Eye (tissue), 1 donor: ENCODE data around the gene PLK1.

Experiments used
- DNase-seq: peaks from one replicate; pipeline ENCODE4 v3.0.0-alpha.2; 2015

PLK1 gene

DNA sequence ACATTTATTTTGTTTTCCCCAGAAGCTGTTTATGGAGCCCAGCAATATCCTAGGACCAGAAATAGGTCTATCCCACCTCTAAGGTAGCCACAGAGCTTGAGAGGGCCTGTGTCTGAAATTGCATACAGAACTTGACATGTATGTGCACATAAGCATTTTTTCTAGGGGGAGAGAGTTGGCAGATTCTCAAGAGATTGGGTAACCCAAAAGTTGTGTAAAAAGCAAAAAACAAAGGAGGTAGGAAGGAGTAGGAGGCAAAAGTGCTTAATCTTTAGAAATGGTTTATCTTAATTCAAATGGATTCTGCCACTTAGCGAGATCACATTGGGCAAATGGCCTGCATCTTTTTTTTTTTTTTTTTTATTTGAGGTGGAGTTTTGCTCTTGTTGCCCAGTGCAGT is 3.5 kb downstream of the PLK1 start:
- DNase-seq, result no peak

DNA sequence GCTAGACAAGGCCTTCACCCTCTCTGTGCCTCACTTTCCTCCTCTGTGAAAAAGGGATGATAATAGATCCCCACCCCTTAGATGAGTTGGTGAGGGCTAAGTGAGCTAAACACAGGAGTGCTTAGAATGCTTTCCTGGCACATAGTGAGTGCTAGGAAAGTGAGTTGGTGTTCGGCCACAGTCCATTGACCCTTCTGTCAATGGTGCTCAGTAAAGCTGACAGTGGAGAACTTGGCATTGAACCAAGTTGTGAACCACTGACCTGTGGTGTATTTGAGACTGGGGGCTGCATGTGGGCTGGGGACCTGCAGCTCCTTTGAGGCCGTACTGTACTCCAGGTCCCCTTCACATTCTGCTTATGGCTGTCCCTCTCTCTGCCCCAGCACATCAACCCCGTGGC is 4.8 kb downstream of the PLK1 start:
- no peak for DNase-seq

DNA sequence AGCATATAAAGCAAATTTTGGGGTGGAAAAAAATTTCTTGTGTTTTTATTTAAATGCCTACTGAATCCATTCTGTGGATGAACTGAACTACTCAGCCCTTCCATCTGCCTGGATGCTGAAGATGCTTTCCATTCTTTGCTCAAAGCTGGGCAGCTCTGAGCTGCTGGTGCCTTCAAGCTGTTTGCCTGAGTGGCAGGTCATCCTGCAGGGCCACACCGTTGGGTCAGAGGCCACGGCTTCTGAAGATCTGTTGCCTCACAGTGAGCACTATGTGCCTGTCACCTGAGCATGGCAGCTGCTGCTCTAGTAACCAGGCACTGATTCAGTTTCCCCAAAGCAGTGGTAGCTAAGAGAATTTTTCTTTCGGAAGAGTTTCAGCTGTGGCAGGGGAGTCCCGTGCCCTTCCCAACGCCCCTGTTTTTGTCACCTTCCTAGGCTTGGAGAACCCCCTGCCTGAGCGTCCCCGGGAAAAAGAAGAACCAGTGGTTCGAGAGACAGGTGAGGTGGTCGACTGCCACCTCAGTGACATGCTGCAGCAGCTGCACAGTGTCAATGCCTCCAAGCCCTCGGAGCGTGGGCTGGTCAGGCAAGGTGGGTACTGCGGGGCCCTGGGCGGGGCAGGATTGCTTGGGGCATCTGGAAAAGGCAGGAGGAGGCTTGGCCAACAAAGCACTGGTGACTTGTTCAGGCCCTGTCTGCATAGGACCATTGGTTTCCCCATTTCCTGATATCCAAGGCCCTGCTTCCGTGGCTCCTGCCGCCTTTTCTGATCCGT is 8.5 kb downstream of the PLK1 start:
- DNase-seq, result no peak

DNA sequence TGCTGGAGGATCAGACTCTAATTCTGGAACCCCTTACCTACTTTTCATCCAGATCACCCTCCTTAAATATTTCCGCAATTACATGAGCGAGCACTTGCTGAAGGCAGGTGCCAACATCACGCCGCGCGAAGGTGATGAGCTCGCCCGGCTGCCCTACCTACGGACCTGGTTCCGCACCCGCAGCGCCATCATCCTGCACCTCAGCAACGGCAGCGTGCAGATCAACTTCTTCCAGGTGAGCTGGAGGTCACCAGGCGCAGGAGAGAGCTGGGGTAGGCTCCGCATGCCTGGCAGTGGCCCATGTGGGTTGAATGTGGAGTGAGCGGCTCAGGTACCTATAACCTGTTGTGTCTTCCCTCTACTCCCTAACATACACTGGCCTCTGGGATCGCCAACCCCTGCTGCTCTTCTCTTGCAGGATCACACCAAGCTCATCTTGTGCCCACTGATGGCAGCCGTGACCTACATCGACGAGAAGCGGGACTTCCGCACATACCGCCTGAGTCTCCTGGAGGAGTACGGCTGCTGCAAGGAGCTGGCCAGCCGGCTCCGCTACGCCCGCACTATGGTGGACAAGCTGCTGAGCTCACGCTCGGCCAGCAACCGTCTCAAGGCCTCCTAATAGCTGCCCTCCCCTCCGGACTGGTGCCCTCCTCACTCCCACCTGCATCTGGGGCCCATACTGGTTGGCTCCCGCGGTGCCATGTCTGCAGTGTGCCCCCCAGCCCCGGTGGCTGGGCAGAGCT is 10.9 kb downstream of the PLK1 start:
- DNase-seq, result no peak

DNA sequence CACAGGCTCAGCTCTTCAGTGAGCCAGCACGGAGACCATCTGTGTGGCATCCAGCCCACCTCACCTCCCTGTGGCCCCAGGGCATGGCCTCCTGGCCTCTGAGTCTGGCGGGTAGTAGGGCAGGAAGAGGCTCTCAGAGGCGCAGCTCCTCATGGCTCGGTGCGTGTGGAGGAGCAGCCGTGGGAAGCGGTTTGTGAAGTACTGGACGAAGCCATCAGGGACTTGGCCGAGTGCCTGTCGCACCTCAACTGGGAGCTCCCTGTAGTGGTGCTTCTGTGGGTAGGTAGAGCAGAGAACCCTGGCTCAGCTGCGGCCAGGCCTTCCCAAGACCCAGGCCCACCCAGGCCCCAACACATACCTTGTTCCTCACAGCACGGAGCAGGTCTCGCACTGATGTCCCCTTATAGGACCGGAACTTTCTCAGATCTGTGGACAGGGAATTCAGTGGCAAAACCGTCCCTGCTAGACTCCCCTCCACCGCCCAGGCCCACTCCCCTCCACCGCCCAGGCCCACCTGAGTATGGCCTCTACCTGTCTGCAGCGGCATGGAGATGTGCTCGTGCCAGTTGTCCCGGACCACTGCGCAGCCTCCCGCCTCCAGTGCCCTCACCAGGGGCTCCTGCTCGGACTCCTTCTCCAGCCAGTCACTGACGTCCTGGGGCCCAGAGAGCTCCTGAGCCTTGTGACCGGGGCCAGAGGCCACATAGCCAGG is 12.2 kb downstream of the PLK1 start:
- no peak for DNase-seq

DNA sequence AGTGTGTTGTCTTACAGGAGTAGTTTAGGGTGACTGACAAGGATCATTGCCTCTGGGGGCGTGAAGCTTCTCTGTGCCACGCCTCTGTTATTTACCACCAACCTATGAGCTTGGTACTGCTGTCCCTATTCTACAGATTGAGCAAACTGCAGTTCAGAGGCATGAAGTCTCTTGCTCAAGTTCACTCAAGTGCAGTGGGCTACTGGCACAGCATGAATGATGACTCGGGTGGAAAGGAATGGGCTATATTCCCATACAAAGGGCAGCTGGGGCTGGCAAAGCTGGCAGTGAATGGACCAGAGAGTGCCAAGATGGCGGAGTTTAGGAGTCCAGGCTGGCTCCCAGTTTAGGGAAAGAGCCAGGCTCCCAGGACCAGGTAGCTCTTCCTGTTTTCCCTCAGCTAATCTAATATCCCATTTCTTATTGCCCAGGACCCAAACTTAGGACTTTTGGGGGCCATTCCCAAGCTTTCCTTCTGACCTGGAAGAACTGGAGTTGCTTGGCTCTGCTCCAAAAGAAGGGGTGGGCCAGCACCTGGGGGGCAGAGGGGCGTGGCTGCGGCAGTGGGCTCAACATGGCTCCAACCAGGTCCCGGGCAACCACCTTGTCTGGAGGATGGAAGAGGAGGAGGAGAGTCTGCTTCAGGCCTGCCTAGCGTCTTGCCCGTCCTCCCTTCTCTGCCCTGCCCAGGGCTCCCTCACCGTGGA is 12.9 kb downstream of the PLK1 start:
- DNase-seq, result no peak

DNA sequence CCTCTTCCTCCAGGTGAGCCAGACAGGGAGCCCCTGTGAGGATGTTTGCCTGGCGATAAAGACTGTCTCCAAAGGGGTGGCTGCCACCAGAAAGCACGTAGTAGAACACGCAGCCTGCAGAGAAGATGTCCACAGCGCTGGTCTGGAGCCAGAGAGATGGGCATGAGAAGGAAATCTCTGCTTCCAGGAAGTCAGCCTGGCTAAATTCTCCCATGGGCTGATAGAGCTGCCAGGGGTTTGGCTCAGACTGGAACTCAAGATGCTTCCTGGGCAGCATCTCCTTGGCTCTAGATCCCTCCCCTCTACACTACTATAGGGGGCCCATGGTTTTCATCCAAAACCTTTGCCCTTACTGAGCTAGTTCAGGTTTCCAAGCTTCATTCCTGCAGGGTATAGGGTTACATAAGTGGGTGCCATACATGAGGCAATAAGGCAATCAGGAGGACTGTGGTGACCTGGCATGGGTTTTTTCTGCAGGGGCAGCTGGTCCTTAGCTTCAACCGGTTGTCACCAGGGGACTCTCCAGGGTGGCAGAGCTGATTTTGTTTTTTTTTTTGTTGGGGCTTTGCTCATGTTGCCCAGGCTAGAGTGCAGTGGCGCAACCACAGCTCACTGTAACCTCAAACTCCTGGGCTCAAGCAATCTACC is 13.6 kb downstream of the PLK1 start:
- DNase-seq, result no peak

DNA sequence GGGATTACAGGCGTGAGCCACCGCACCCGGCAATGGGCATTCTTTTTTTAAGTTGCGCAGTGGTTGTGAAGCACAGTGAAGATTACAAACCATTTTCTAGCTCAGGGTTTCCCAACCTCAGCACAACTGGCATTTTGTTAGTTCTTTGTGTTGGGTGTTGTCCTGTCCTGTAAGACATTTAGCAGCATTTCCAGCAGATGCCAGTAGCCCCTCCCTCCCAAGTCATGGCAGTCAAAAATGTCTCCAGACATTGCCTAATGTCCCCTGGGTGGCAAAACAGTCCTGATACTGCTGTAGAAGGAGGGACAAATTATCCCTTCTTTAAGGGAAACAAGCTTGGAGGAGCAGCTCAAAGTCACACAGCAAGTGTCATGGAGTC is 15.6 kb downstream of the PLK1 start:
- no peak for DNase-seq

DNA sequence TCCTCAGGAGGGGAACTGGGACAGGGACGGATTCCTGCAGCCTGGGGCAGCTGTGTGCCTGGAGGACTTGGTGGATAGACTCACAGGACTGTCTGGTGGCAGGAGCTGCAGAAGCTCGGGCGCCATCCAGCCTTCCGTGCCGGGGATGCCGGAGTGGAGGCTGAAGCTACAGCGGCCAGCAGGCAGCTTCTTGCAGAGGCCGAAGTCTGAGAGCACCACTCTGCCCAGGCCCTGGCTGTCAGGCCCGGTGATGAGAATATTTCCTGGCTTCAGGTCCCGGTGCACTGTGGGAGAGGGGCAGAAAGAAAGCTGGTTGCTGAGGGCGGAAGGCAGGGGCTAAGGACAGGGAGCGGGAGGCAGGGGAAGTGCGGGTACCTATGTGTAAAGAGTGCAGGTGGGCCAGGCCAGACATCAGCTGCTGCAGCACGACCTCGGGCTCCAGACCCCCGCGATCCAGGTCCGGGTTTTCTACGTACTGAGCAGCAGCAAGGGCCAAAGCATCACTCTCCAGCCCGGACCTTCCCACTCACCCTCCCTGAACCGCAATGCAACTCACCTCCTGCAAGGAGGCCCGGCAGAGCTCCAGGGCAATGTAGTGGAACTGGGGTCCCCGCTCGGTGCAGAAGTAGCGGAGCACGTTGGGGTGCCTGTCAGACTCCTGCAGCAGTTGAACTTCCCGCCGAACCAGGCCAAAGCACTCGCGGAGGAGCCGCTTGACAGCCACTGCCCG is 16.1 kb downstream of the PLK1 start:
- peak; percentile 80 for DNase-seq

DNA sequence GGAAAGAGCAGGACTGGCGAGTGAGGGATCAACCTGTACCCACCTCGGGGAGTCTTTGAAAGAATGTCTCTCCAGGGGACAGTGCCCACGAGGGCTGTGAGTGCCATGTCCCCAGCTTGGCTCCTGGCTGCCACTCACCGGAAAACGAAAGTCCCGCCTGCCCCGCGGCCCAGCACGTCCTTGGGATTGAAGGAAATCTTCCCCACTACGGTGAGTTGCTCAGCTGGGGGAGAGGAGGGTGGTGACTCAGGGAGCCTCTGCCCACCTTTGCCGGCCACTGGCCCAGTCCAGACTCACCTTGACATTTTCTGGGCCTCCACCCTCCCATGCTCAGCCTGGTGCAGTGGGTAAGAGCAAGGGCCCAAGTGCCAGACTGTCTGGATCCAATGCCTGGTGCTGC is 17.1 kb downstream of the PLK1 start:
- DNase-seq, result no peak

DNA sequence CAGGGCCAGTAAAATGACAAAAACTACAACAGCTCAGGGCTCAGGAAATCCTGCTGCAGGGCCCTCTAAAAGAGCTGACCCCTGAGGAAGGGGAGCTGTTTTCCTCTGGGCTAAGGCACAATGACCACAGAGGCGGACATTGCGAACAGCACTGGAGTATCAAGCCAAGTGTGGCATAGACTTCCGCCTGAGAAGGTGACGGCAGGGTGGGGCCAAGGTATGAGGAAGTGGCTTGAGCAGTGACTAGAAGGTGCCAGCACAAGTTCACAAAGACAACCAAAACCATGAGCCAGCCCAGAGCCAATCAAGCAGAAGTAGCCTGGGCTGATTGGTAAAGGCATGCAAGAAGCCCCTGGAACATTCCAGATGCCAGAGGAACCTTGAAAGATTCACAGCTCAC is 20.4 kb downstream of the PLK1 start:
- no peak for DNase-seq

DNA sequence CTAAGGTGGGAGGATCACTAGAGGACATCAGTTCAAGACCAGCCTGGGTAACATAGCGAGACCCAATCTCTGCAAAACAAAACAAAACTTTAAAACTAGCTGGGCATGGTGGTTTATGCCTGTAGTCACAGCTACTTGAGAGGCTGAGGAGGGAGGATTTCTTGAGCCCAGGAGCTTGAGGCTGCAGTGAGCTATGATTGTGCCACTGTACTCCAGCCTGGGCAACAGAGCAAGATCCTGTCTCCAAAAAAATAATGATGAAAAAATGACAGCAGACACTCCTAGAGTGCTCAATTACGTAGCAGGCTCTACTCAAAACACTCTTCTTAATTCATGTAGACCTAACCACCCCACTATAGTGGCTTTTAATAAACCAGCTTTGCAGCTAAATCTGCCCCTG is 21.4 kb downstream of the PLK1 start:
- no peak for DNase-seq

DNA sequence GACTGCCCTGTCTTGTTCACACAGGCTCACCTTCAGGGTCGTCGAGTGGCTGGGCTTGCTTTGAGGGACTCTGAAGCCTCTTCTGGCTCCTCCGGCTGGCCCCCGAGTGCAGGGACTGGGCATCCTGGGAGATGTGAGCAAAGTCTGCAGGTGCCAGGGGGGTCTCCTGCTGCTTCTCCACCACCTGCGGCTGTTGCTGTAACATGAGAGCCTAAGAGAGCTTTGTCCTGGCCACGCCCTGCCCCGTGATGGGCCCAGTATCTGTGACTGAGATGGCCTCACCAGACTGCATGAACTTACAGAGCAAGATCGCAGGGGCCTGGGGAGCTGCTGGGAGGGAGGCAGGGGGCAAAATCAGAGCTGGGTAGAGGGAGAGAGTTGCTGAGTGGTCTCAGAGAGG is 21.8 kb downstream of the PLK1 start:
- no peak for DNase-seq

DNA sequence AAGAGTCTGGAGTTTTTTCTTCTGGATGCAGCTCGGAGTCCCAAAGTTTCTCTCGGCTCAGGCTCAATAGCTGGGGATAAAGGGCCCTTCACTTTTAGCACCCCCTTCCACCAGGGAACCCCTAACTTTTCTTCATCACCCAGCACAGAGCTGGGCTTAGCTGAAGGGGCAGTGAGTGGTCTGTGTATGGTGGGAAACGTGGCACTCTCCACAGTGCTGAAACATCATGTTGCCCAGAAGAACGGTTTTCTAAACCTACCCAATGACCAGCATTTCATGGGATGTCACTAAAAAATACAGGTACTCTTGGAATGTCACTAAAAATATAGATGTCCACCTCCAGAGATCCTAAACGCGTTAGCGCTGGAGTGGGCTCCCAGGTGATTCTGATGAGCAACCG is 22.4 kb downstream of the PLK1 start:
- DNase-seq, result no peak

DNA sequence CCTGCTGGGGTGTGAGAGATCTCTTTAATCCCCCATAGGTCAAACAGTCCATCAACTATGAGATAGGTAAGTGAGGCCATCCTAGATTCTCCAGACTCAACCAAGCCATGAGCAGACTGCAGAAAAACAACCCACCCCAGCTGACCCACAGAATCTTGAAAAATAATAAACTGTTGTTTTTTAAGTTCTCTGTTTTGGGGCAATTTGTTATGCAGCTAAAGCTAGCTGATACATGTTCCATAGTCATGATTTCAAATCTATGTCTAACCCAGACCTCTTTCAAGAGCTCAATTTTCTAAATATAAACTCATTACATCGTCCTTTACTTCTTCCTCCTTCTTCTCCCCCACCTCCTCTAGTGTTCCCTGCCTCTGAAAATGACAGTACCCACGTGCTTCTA is 24.3 kb downstream of the PLK1 start:
- DNase-seq, result no peak

DNA sequence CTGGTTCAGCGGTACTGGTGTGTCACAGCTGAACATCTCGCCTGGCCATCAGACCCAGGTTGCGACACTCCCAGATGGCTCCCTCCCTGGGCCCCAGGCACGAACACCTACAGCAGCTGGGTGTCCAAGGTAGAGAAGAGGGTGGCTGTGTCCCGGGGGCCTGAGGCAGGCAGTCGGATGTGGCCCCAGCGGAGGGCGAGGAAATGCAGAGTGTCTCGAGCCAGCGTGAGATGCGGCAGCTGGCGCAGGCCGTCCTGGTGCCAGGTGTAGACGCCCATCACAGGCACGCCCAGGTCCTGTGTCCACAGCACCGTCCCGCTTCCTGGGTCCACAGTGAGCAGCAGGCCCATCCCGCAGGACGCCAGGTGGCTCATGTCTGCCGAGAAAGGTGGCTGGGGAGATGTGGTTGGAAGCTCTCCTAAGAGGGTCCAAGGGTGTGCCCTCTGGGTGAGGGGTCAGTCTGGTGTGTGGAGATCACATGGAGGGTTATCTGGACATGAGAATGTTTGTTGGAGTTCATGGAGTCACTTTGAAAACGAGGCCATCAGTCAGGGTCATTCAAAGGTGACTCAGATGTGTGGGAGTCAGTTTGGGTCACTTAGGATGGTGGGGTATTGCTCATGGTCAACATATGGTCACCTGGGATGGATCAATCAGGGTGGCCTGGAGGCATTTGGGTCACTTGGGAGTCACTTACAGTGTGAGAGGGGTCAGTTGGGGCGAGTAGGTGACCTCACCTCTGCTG is 26.3 kb downstream of the PLK1 start:
- no peak for DNase-seq

DNA sequence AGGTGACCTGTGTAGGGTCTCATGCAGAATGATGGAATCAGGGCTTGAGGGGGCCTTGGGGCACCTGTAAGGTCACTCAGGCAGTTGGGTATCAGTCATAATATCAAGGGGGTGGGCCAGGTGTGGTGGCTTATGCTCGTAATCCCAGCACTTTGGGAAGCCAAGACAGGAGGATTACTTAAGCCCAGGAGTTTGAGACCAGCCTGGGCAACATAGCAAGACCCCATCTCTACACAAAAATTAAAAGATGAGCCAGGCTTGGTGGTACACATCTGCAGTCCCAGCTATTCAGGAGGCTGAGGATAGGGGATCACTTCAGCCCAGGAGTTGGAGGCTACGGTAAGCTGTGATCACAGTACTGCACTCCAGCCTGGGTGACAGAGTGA is 26.8 kb downstream of the PLK1 start:
- no peak for DNase-seq

DNA sequence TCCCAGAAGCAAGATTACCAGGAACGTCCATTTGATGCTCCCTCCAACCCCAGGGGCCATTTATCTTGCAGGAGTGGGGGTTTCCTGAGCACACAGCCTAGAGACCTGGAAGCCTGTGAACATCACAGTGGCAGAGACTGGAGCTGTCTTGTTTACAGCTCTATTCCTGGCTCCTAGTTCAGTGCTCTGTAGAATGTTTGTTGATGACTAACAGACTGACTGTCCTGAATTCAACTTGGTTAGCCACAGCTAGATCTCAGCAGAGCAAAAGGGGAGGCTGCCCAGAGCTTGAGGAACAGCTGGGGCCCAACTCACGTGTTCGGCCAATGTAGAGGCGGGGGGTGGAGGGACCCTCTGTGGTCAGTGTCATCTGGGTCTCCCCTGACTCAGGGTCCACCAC is 27.8 kb downstream of the PLK1 start:
- DNase-seq, result no peak

DNA sequence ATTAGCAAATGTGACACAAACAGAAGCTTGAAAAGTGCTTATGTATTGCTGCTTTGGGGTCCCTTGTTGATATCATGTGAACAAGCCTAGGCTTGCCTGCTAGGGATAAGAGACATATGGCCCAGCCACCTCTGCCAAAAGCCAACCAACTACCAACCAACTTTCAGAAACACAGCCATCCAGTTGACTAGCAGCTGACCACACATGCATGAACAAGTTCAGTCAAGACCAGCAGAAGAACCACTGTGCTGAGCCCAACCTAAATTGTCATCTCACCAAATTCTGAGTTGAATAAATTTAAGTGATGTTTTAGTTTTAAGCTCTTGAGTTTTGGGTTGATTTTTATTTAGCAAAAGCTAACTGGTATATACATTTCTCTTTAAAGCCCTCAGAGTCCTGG is 30.8 kb downstream of the PLK1 start:
- DNase-seq, result no peak

DNA sequence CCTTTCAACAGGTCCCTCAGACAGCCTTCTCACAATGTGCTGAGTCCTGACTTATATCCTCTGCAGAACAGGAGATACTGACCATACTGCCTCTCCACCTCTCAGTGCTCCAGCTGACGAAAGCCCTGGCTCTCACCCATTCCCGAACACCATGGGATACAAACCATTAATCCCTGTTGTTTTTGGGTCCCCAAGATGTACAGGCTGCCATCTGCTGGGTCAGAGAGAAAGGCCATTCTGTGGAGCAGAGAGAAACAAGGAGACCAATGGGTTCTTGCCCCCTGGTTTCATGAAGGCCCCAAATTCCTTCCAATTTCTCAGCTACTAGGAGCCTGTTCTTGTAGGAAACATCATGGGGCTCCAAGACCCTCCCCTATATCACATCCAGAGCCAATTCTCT is 31.3 kb downstream of the PLK1 start:
- DNase-seq, result no peak

DNA sequence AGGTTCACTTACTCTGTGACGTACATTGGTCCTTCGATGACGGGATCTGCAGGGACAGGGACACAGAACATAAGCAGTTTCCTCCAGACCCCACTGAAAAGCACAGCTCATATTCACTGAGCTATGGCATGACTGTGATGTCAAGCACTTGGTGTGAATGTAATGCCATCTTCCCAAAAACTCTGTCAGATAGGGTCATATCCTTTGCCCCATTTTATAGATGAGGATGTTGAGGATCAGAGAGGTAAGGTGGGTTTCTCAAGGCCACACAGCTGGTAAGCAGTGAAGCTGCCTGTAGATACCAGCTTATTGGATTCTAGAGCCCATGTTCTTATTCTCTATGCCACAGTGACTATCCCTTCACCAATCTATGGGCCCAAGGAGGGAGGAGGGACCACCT is 31.8 kb downstream of the PLK1 start:
- DNase-seq, result no peak

DNA sequence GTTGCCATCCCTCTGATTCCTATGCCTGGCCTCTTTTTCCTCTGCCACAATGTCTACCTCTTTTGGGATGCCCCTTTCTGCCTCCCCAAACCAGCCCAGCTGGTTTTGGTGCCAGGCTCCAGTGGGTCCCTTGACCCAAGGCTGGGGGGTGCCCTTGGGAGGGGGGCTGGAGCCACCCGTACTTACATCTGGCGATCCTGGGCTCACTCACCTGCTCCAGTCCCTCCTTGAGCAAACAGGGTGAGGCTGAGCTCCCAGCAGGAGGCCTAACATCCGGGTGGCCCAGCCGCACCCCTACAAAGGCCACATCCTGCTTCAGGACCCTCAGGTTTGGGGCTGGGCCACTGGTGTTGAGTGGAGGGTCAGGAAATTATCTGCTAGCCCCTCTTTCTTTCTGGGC is 33.1 kb downstream of the PLK1 start:
- DNase-seq, result no peak
